Measurements from ENCODE around the gene LRGUK. TPM values are rescaled to one million over a fixed set of nuclear protein-coding genes. Genes with fewer than 3 reads are reported as not detected.

LRGUK gene
- total RNA-seq, 1 experiment from 2014 or later, result 1.0 TPM

DNA sequence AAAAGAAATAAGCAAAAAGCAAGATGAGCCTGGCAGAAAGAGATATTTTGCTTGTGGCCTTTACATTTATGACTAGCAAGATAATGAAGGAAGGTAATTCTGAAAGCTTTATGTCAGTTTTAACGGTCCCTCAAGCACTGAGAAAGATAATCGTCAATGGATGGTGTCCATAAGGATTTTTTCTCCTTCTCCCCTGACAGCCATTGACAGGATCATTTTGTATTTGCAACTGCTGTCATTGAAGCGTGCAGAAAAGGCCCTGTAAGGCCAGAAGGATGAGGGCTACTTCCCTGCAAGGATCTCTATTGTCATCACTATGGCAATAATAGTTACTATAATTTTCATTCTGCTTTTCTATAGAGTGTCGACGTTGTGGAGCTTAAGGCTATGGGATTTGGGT lies 994 bp upstream of the LRGUK start:
- H3K9me2 ChIP-seq (replicated peaks; ENCODE audit: low read length), result no peaks in the 10 kb centered on the region
- H3K4me1 ChIP-seq (ENCODE audit: insufficient read depth, low read length), result no peaks in the 10 kb centered on the region
- no peaks in the 10 kb centered on the region for H3K9me3 ChIP-seq (ENCODE audit: low read length)
- no peak overlapping the region for H3K4me3 ChIP-seq (ENCODE audit: low read length)
- ChIA-PET CTCF (no interaction called here), POLR2A (ENCODE audit: unreplicated experiment) (no interaction called here)
- no peak for TF ChIP-seq EZH2phosphoT487 (IDR thresholded peaks at IDR 0.05; ENCODE audit: borderline replicate concordance, low read length)
- no peak for TF ChIP-seq EZH2 (IDR thresholded peaks at IDR 0.05; ENCODE audit: low read length, unreplicated experiment)
- TF ChIP-seq, protein P1, sequence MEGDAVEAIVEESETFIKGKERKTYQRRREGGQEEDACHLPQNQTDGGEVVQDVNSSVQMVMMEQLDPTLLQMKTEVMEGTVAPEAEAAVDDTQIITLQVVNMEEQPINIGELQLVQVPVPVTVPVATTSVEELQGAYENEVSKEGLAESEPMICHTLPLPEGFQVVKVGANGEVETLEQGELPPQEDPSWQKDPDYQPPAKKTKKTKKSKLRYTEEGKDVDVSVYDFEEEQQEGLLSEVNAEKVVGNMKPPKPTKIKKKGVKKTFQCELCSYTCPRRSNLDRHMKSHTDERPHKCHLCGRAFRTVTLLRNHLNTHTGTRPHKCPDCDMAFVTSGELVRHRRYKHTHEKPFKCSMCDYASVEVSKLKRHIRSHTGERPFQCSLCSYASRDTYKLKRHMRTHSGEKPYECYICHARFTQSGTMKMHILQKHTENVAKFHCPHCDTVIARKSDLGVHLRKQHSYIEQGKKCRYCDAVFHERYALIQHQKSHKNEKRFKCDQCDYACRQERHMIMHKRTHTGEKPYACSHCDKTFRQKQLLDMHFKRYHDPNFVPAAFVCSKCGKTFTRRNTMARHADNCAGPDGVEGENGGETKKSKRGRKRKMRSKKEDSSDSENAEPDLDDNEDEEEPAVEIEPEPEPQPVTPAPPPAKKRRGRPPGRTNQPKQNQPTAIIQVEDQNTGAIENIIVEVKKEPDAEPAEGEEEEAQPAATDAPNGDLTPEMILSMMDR (conservative IDR thresholded peaks at IDR 0.05; ENCODE audit: low read depth, low read length), result no peak
- H4K20me1 ChIP-seq (ENCODE audit: low read length), result no peaks in the 10 kb centered on the region
- no peak for ATAC-seq
- no peaks in the 10 kb centered on the region for H3F3A ChIP-seq (ENCODE audit: low read length, unreplicated experiment)
- intact Hi-C loops (cut with micrococcal nuclease), result loop anchor here (2.0 kb wide), 1 partner anchor 191 kb away; the partner anchor contains the start of gene SLC35B4
- no peak overlapping the region for H3K4me2 ChIP-seq (ENCODE audit: low read length)
- BruUV-seq (replicated peaks), result no TSS peak
- no peak overlapping the region for H2AFZ ChIP-seq (ENCODE audit: low read length)
- H3K79me2 ChIP-seq (ENCODE audit: low read length), result no peaks in the 10 kb centered on the region
- no peak overlapping the region for H3K27ac ChIP-seq (ENCODE audit: low read length)
- no peak for DNase-seq
- no peaks in the 10 kb centered on the region for H3K36me3 ChIP-seq (ENCODE audit: low read depth, low read length)
- peaks cover 16% of the 10 kb centered on the region; the same call in 1 of the 2 replicates for H3K27me3 ChIP-seq (ENCODE audit: low read length)
- no peak overlapping the region for H3K9ac ChIP-seq (ENCODE audit: low read length)

DNA sequence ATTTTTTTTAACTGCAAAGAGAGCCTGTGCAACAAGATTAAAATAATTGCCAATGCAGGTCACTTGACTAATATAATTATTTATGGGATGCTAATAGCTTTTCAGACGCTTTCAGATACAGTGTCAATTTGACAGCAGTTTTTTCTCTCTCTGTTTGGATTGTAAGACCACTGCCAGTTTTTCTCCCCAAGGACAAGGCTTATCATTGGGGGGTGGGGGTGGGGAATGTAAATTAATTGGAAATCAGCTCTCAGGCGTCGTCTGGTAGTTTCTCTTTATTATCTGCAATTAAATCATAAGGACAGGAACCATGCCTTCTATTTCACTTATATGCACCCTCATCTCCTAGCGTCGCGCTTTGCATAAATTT lies 559 bp upstream of the LRGUK start:
- no peak for TF ChIP-seq EZH2phosphoT487 (IDR thresholded peaks at IDR 0.05; ENCODE audit: borderline replicate concordance, low read length)
- TF ChIP-seq EZH2 (IDR thresholded peaks at IDR 0.05; ENCODE audit: low read length, unreplicated experiment), result no peak
- TF ChIP-seq, protein P1 (conservative IDR thresholded peaks at IDR 0.05; ENCODE audit: low read depth, low read length), result no peak
- Histone ChIP-seq H3K9ac (ENCODE audit: low read length) (no peak overlapping the region), H3K36me3 (ENCODE audit: low read depth, low read length) (no peaks in the 10 kb centered on the region), H4K20me1 (ENCODE audit: low read length) (no peaks in the 10 kb centered on the region), H3K4me2 (ENCODE audit: low read length) (peak overlapping the region; percentile 88), H2AFZ (ENCODE audit: low read length) (peak overlapping the region; percentile 87), H3K4me1 (ENCODE audit: insufficient read depth, low read length) (no peaks in the 10 kb centered on the region), H3K79me2 (ENCODE audit: low read length) (no peaks in the 10 kb centered on the region), H3K9me3 (ENCODE audit: low read length) (no peaks in the 10 kb centered on the region), H3K27ac (ENCODE audit: low read length) (no peak overlapping the region), H3K27me3 (ENCODE audit: low read length) (peaks cover 16% of the 10 kb centered on the region; the same call in 1 of the 2 replicates), H3K4me3 (ENCODE audit: low read length) (peak overlapping the region; percentile 75), H3F3A (ENCODE audit: low read length, unreplicated experiment) (no peaks in the 10 kb centered on the region), H3K9me2 (replicated peaks; ENCODE audit: low read length) (no peaks in the 10 kb centered on the region)
- CTCF ChIA-PET, result no interaction called here
- intact Hi-C loops (cut with micrococcal nuclease), result loop anchor here (2.0 kb wide), 1 partner anchor 190 kb away; the partner anchor contains the start of gene SLC35B4
- no TSS peak for BruUV-seq (replicated peaks)
- POLR2A ChIA-PET (ENCODE audit: unreplicated experiment), result no interaction called here
- DNase-seq (no peak), ATAC-seq (no peak)

DNA sequence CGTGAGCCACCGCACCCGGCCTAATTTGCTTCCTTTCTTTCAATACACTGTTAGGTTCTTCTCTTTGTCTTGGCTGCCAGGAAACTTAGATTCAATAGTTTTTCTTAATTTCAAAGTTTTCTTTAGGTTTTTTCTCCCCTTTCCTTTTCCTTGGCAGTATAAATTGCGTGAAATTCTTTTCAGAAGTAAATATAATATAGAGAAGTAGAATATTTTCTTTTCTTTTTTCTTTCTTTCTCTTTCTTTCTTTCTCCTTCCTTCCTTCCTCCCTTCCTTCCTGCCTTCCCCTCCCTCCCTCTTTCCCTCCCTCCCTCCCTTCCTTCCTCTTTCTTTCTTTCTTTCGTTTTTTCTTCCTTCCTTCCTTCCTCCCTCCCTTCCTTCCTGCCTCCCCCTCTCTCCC lies 1.7 kb downstream of the LRGUK start:
- ChIA-PET POLR2A (ENCODE audit: unreplicated experiment) (no interaction called here), CTCF (no interaction called here)
- H3K4me1 ChIP-seq (ENCODE audit: insufficient read depth, low read length), result no peaks in the 10 kb centered on the region
- H2AFZ ChIP-seq (ENCODE audit: low read length), result no peak overlapping the region
- H4K20me1 ChIP-seq (ENCODE audit: low read length), result no peaks in the 10 kb centered on the region
- intact Hi-C loops (cut with micrococcal nuclease), result no loop called here
- no peaks in the 10 kb centered on the region for H3K36me3 ChIP-seq (ENCODE audit: low read depth, low read length)
- no peak overlapping the region for H3K4me2 ChIP-seq (ENCODE audit: low read length)
- no peaks in the 10 kb centered on the region for H3K9me2 ChIP-seq (replicated peaks; ENCODE audit: low read length)
- ATAC-seq, result no peak
- peaks cover 4% of the 10 kb centered on the region; the same call in 1 of the 2 replicates for H3K27me3 ChIP-seq (ENCODE audit: low read length)
- H3K9me3 ChIP-seq (ENCODE audit: low read length), result no peaks in the 10 kb centered on the region
- DNase-seq, result no peak
- no peak overlapping the region for H3K9ac ChIP-seq (ENCODE audit: low read length)
- BruUV-seq (replicated peaks), result no TSS peak
- no peaks in the 10 kb centered on the region for H3F3A ChIP-seq (ENCODE audit: low read length, unreplicated experiment)
- TF ChIP-seq, protein P1 (conservative IDR thresholded peaks at IDR 0.05; ENCODE audit: low read depth, low read length), result no peak
- TF ChIP-seq EZH2 (IDR thresholded peaks at IDR 0.05; ENCODE audit: low read length, unreplicated experiment), result no peak
- TF ChIP-seq EZH2phosphoT487 (IDR thresholded peaks at IDR 0.05; ENCODE audit: borderline replicate concordance, low read length), result no peak
- H3K79me2 ChIP-seq (ENCODE audit: low read length), result no peaks in the 10 kb centered on the region
- H3K4me3 ChIP-seq (ENCODE audit: low read length), result no peak overlapping the region
- no peak overlapping the region for H3K27ac ChIP-seq (ENCODE audit: low read length)
